Mucosa of gallbladder (tissue), 1 donor: ENCODE data around the gene FLOT1. TPM values are rescaled to one million over a fixed set of nuclear protein-coding genes. Genes with fewer than 3 reads are reported as not detected.
"Not testable (repeated sequence)": the region's sequence is repeated elsewhere in the genome, so short reads cannot be mapped to it uniquely, and the experiment has no call there.

Source experiments
- DNase-seq: peaks from one replicate; pipeline ENCODE4 v3.0.0-alpha.2; 2020; ENCODE audit warnings: low spot score
- total RNA-seq: library from RNA; stranded (reverse); gene quantifications from one replicate; pipeline ENCODE4 v1.2.1, GENCODE V29; 2021
- donor health status: DM: no; HTN: no; CAD: no.

The FLOT1 gene
- total RNA-seq, 1 donor from 2014 or later: 177 TPM

GRCh38 chr6:30767158-30767943, 24.9 kb upstream of the FLOT1 start:
- DNase-seq: no peak

GRCh38 chr6:30766461-30767157, 24.1 kb upstream of the FLOT1 start:
- no peak for DNase-seq

- not testable (repeated sequence) for DNase-seq
Measured at GRCh38 chr6:30765495-30765894, 23.0 kb upstream of the FLOT1 start.

- DNase-seq: not testable (repeated sequence)
Measured at GRCh38 chr6:30764490-30765043, 22.1 kb upstream of the FLOT1 start.

GRCh38 chr6:30763618-30764489, 21.4 kb upstream of the FLOT1 start:
- DNase-seq: no peak

- DNase-seq: no peak
Measured at GRCh38 chr6:30763155-30763617, 20.7 kb upstream of the FLOT1 start.

- no peak for DNase-seq
Measured at GRCh38 chr6:30761791-30762429, 19.4 kb upstream of the FLOT1 start.

GRCh38 chr6:30760549-30760948, 18.1 kb upstream of the FLOT1 start:
- DNase-seq: no peak

GRCh38 chr6:30759575-30760239, 17.2 kb upstream of the FLOT1 start:
- DNase-seq: no peak

- DNase-seq: no peak
Measured at GRCh38 chr6:30757261-30757904, 14.9 kb upstream of the FLOT1 start.

GRCh38 chr6:30756405-30757003, 14.0 kb upstream of the FLOT1 start:
- DNase-seq: not testable (repeated sequence)

GRCh38 chr6:30754631-30755030, 12.1 kb upstream of the FLOT1 start:
- no peak for DNase-seq

- DNase-seq: peak; percentile 89
Measured at GRCh38 chr6:30752157-30752927, 9.9 kb upstream of the FLOT1 start.

GRCh38 chr6:30750379-30750668, 7.8 kb upstream of the FLOT1 start:
- no peak for DNase-seq

GRCh38 chr6:30749554-30750378, 7.3 kb upstream of the FLOT1 start:
- peak; percentile 46 for DNase-seq

- DNase-seq: no peak
Measured at GRCh38 chr6:30748851-30749540, 6.5 kb upstream of the FLOT1 start.

- no peak for DNase-seq
Measured at GRCh38 chr6:30747902-30748769, 5.6 kb upstream of the FLOT1 start.
